H1 (cell line): ENCODE measurements around the gene GPX7. TPM values are rescaled to one million over a fixed set of nuclear protein-coding genes. Genes with fewer than 3 reads are reported as not detected.

Source experiments
- ASH2L ChIP-seq: fragments of 200-600, 300-600 bp; sonication (generic); IDR thresholded peaks from one replicate; pipeline ENCODE4 v1.7.1; 2017; ENCODE audit warnings: low read length
- CREB1 ChIP-seq: IDR thresholded peaks from 2 replicates; pipeline ENCODE4 v1.6.1; 2012; ENCODE audit warnings: inconsistent platforms
- RNF2 ChIP-seq: fragments of 200-900, 300-1000 bp; sonication (generic); IDR thresholded peaks from 2 replicates; pipeline ENCODE4 v1.7.1; 2016; ENCODE audit warnings: borderline replicate concordance, low read depth, mild to moderate bottlenecking, antibody characterized with exemption, low read length; ENCODE audit not compliant: poor library complexity, severe bottlenecking; ENCODE audit errors: missing control alignments
- SAP30 ChIP-seq: fragments of 300-600 bp; sonication (generic); IDR thresholded peaks from 2 replicates; pipeline ENCODE4 v1.7.1; 2012; ENCODE audit warnings: low read length, moderate library complexity, mild to moderate bottlenecking, inconsistent platforms; ENCODE audit not compliant: insufficient read depth, insufficient replicate concordance
- SIRT6 ChIP-seq: IDR thresholded peaks from one replicate; pipeline ENCODE4 v1.7.1; 2012; ENCODE audit warnings: low read length, inconsistent platforms
- TBP ChIP-seq: IDR thresholded peaks from 2 replicates; pipeline ENCODE4 v1.6.1; 2011; ENCODE audit warnings: low read depth, low read length, improper control_type of control experiment
- polyA plus RNA-seq, 7 experiments: library from polyadenylated mRNA; depleted of rRNA in 3 of 7; stranded (reverse) in 5 of 7; unstranded in 2 of 7; fragments of >200 nt in 5 of 7; fragments of 200-250 nt in 2 of 7; gene quantifications; 1 replicate in 5 of 7; 2 replicates in 1 of 7; 4 replicates in 1 of 7; pipeline versions ENCODE4 v1.2.1 to v1.2.3, GENCODE V29; 2011 to 2013; ENCODE audit warnings: missing spikeins in 2 of 7, mixed read lengths in 2 of 7
- total RNA-seq: library from RNA; stranded (reverse); fragmentation: NEBNext Ultra II Directional; extraction: Animal tissue kit (Norgen Biotek cat#: 25700); gene quantifications from 2 replicates; pipeline ENCODE4 v1.2.1, GENCODE V29; 2021
- TF ChIP-seq, protein P1 (sequence below): fragments of 300-600 bp; sonication (generic); IDR thresholded peaks from 2 replicates; pipeline ENCODE4 v1.7.1; 2012; ENCODE audit warnings: low read length, moderate library complexity, mild to moderate bottlenecking, inconsistent platforms; ENCODE audit not compliant: insufficient replicate concordance
- TF ChIP-seq, protein P2 (sequence below): IDR thresholded peaks from 2 replicates; pipeline ENCODE4 v1.6.1; 2012; ENCODE audit warnings: inconsistent platforms

GPX7 gene
- total and polyA plus RNA-seq, 2 of the 8 experiments (the other 6 are each of a cell fraction or from before 2014, with no cell fraction given) = 13.0 to 37.5 TPM

DNA sequence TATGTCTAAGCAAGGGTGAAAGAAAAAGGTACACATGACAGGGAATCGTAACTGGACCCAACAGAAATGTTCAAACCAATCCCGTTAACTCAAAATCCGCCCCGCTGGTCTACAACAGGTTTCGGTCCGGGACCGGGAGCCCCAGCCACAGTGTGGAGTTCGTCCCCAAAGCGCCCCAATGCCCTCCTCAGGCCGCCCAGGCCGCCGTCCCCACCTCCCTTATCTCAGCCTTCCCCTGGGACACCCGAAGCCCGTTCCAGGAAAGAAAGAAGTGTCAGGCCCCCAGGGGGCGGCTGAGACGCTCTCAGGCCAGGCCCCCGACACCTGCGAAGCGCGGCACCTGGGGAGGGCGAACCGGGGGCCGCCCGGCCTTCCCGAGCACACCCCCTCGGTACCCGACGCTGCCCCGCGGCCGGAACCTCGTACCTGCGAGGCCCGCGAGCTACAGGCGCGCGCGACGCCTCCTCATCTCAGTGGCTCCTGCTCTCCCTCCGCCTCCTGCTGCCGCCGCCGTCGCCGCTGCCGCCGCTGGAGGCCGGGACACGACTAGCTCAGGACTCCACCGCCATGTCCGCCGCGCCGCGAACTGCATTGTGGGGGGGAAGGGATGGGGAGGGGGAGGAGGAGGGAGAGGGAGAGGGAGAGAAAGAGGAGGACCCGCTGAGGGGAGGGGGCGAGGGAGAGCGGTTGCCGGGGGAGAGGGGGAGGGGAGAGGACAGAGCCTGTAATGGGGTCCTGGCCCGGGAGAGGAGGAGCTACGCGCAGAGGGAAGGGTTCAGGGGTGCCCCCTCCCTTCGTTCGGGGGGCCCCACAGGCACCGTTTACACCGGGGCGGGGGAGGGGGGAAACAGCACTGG lies 49.4 kb upstream of the GPX7 start, which contains the start of gene TUT4 (continued):
- TF ChIP-seq, protein P1, sequence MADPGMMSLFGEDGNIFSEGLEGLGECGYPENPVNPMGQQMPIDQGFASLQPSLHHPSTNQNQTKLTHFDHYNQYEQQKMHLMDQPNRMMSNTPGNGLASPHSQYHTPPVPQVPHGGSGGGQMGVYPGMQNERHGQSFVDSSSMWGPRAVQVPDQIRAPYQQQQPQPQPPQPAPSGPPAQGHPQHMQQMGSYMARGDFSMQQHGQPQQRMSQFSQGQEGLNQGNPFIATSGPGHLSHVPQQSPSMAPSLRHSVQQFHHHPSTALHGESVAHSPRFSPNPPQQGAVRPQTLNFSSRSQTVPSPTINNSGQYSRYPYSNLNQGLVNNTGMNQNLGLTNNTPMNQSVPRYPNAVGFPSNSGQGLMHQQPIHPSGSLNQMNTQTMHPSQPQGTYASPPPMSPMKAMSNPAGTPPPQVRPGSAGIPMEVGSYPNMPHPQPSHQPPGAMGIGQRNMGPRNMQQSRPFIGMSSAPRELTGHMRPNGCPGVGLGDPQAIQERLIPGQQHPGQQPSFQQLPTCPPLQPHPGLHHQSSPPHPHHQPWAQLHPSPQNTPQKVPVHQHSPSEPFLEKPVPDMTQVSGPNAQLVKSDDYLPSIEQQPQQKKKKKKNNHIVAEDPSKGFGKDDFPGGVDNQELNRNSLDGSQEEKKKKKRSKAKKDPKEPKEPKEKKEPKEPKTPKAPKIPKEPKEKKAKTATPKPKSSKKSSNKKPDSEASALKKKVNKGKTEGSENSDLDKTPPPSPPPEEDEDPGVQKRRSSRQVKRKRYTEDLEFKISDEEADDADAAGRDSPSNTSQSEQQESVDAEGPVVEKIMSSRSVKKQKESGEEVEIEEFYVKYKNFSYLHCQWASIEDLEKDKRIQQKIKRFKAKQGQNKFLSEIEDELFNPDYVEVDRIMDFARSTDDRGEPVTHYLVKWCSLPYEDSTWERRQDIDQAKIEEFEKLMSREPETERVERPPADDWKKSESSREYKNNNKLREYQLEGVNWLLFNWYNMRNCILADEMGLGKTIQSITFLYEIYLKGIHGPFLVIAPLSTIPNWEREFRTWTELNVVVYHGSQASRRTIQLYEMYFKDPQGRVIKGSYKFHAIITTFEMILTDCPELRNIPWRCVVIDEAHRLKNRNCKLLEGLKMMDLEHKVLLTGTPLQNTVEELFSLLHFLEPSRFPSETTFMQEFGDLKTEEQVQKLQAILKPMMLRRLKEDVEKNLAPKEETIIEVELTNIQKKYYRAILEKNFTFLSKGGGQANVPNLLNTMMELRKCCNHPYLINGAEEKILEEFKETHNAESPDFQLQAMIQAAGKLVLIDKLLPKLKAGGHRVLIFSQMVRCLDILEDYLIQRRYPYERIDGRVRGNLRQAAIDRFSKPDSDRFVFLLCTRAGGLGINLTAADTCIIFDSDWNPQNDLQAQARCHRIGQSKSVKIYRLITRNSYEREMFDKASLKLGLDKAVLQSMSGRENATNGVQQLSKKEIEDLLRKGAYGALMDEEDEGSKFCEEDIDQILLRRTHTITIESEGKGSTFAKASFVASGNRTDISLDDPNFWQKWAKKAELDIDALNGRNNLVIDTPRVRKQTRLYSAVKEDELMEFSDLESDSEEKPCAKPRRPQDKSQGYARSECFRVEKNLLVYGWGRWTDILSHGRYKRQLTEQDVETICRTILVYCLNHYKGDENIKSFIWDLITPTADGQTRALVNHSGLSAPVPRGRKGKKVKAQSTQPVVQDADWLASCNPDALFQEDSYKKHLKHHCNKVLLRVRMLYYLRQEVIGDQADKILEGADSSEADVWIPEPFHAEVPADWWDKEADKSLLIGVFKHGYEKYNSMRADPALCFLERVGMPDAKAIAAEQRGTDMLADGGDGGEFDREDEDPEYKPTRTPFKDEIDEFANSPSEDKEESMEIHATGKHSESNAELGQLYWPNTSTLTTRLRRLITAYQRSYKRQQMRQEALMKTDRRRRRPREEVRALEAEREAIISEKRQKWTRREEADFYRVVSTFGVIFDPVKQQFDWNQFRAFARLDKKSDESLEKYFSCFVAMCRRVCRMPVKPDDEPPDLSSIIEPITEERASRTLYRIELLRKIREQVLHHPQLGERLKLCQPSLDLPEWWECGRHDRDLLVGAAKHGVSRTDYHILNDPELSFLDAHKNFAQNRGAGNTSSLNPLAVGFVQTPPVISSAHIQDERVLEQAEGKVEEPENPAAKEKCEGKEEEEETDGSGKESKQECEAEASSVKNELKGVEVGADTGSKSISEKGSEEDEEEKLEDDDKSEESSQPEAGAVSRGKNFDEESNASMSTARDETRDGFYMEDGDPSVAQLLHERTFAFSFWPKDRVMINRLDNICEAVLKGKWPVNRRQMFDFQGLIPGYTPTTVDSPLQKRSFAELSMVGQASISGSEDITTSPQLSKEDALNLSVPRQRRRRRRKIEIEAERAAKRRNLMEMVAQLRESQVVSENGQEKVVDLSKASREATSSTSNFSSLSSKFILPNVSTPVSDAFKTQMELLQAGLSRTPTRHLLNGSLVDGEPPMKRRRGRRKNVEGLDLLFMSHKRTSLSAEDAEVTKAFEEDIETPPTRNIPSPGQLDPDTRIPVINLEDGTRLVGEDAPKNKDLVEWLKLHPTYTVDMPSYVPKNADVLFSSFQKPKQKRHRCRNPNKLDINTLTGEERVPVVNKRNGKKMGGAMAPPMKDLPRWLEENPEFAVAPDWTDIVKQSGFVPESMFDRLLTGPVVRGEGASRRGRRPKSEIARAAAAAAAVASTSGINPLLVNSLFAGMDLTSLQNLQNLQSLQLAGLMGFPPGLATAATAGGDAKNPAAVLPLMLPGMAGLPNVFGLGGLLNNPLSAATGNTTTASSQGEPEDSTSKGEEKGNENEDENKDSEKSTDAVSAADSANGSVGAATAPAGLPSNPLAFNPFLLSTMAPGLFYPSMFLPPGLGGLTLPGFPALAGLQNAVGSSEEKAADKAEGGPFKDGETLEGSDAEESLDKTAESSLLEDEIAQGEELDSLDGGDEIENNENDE = no peak
- 0 out of 2 replicates have a peak, but pooled peaks have one; percentile 6 for TF ChIP-seq CREB1
- TF ChIP-seq, protein P2, sequence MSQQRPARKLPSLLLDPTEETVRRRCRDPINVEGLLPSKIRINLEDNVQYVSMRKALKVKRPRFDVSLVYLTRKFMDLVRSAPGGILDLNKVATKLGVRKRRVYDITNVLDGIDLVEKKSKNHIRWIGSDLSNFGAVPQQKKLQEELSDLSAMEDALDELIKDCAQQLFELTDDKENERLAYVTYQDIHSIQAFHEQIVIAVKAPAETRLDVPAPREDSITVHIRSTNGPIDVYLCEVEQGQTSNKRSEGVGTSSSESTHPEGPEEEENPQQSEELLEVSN = peak; percentile 47; the same call in 1 of the 2 replicates
- no peak for TF ChIP-seq SAP30
- peak; percentile 38 for TF ChIP-seq ASH2L
- TF ChIP-seq TBP = peak; percentile 72
- TF ChIP-seq SIRT6 = no peak
- TF ChIP-seq RNF2 = no peak
